Breast epithelium (tissue), 3 donors: ENCODE data around the gene MYL11.

Experiments used
- POLR2AphosphoS5 ChIP-seq, 3 donors: sonication (generic); formaldehyde crosslinking; IDR thresholded peaks; one replicate each; pipeline ENCODE4 v1.6.1; 2017; ENCODE audit warnings: antibody characterized with exemption in 3 of 3
- TF ChIP-seq, protein P1 (sequence below), 3 donors: fragments of 450-650 bp; IDR thresholded peaks; one replicate each; pipeline ENCODE4 v1.5.1; 2016 to 2017; ENCODE audit warnings: antibody characterized with exemption in 3 of 3, mild to moderate bottlenecking in 3 of 3, moderate library complexity in 3 of 3

DNA sequence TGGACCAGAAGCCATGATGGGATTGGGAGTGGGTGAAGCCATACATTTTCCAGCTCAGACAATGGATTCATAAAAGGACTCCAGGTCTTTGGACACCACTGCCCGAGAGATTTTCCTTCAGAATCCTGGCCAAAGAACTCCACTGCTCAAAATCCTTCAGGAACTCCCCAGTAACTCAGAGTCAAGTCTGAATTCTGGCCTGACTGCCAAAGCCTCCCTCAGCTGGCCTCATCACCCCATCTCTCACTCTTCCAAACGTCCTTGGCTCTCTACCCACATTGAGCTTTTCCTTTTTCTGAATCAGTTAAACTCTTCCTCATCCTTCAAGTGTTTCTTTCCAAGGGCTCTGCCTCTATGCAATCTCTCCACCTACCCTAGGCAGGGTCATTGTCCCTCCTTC is 8.9 kb downstream of the MYL11 start:
- TF ChIP-seq, protein P1, sequence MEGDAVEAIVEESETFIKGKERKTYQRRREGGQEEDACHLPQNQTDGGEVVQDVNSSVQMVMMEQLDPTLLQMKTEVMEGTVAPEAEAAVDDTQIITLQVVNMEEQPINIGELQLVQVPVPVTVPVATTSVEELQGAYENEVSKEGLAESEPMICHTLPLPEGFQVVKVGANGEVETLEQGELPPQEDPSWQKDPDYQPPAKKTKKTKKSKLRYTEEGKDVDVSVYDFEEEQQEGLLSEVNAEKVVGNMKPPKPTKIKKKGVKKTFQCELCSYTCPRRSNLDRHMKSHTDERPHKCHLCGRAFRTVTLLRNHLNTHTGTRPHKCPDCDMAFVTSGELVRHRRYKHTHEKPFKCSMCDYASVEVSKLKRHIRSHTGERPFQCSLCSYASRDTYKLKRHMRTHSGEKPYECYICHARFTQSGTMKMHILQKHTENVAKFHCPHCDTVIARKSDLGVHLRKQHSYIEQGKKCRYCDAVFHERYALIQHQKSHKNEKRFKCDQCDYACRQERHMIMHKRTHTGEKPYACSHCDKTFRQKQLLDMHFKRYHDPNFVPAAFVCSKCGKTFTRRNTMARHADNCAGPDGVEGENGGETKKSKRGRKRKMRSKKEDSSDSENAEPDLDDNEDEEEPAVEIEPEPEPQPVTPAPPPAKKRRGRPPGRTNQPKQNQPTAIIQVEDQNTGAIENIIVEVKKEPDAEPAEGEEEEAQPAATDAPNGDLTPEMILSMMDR (IDR thresholded peaks at IDR 0.05): no peak
- no peak for TF ChIP-seq POLR2AphosphoS5 (IDR thresholded peaks at IDR 0.05)
